PC-9 (cell line): ENCODE data around the gene MTR.

Source experiments
- EZH2 ChIP-seq: fragments of 200-600 bp; sonication (generic); IDR thresholded peaks from 2 replicates; pipeline ENCODE4 v1.8.0; 2017; ENCODE audit warnings: antibody characterized with exemption, low read depth
- TF ChIP-seq, protein P1 (sequence below): fragments of 200-600 bp; sonication (generic); conservative IDR thresholded peaks from 2 replicates; pipeline ENCODE4 v1.6.1; 2017; ENCODE audit warnings: mixed run types, antibody characterized with exemption, mild to moderate bottlenecking, moderate library complexity

DNA sequence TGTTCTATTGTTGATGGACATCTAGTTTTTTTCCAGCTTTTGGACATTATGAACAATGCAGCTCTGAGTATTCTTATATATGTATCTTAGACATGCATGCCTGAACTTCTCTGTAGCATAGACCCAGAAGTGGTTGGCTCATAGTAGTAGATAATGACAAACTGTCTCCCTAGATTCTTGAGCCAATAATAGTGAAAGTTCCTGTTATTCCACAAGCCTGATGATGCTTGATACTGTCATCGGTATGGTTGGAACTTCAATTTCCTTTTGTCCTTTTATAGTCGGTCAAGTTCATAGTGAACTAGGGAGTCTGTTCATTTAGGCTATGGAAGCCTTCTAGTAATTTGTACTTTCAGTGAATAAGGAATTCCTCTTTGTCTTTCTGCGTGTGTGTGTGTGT, 56.8 kb downstream of the MTR start:
- TF ChIP-seq, protein P1, sequence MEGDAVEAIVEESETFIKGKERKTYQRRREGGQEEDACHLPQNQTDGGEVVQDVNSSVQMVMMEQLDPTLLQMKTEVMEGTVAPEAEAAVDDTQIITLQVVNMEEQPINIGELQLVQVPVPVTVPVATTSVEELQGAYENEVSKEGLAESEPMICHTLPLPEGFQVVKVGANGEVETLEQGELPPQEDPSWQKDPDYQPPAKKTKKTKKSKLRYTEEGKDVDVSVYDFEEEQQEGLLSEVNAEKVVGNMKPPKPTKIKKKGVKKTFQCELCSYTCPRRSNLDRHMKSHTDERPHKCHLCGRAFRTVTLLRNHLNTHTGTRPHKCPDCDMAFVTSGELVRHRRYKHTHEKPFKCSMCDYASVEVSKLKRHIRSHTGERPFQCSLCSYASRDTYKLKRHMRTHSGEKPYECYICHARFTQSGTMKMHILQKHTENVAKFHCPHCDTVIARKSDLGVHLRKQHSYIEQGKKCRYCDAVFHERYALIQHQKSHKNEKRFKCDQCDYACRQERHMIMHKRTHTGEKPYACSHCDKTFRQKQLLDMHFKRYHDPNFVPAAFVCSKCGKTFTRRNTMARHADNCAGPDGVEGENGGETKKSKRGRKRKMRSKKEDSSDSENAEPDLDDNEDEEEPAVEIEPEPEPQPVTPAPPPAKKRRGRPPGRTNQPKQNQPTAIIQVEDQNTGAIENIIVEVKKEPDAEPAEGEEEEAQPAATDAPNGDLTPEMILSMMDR = no peak
- TF ChIP-seq EZH2 = no peak
